NCI-H1417 (cell line): Measurements from ENCODE around the gene PRDM11.

Experiments
- DNase-seq, 3 experiments: peaks; one replicate each; lab custom pipeline; 2025; lab: John Stamatoyannopoulos, UW

Gene PRDM11

DNA sequence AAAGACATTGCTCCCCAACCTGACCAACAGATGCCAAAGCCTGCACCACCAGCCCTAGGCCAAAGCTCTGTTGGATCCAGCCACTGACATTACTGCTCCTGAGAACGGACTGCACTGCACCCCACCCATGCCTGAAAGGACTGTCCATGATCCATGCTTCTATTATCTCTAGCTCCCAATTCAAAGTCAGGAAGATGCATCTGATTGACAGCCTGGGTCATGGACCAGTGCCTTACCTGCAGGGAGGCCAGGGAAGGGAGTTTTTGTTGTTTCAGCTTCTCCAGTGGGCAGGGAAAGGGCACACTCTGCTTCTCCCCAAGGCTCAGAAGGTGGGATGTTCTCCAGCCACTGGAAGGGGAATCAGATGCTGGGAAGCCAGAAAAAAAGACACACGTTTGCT, 4.8 kb upstream of the PRDM11 start:
- DNase-seq = no peak

DNA sequence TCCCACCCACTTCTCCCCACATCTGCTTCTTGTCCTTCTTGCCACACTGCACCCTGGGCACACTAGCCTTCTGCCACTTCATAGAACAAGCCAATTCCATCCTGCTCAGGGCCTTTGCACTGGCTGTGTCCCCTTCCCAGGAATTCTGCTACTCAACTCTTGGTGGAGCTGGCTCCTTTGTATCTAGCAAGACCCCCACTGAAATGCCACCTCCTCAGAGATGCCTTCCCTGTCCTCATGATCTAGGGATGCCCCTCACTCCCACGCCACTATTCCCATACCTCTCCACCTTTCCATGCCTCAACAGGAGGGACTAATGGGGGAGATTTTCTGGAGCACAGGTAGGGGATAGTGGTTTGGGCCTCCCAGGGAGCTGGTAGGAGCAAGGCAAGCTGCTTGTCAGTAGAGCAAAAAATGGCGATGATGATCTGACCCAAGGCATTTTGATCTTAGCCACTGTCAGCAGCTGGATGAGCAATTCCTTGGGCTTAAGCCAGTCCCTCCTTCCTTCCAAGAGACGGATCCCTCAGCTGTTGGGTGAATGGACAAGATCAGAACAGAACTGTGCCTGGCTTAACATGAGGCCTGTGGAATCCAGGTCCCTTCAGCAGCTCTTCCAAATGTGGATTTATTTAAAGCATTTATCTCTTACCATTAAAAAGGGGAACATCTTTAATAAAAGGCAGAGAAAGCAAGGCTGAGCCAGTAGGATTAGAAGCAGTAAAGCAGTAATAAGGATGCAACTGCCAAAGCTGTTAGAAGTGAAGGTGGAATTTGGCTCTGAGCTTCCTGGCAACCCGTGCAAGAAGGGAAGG, 4.0 kb upstream of the PRDM11 start:
- DNase-seq = no peak

DNA sequence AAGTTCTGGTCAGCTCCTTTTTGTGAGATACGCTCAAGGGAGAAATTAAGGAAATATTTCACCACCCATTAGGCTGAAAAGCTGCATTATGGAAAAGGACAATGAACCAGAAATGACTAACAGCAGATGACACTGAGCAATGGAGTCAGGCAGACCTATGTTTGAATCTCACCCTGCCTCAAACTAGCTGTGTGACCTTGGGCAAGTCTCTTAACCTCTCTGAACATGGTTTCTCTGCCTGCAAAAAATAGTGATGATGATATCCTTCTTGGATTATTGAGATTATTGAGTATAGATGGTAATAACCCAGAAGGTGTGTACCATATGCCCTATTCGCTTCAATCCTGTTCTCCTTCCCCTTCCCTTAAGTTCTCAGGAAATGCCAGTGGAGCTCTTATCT, 2.9 kb upstream of the PRDM11 start:
- DNase-seq = no peak

DNA sequence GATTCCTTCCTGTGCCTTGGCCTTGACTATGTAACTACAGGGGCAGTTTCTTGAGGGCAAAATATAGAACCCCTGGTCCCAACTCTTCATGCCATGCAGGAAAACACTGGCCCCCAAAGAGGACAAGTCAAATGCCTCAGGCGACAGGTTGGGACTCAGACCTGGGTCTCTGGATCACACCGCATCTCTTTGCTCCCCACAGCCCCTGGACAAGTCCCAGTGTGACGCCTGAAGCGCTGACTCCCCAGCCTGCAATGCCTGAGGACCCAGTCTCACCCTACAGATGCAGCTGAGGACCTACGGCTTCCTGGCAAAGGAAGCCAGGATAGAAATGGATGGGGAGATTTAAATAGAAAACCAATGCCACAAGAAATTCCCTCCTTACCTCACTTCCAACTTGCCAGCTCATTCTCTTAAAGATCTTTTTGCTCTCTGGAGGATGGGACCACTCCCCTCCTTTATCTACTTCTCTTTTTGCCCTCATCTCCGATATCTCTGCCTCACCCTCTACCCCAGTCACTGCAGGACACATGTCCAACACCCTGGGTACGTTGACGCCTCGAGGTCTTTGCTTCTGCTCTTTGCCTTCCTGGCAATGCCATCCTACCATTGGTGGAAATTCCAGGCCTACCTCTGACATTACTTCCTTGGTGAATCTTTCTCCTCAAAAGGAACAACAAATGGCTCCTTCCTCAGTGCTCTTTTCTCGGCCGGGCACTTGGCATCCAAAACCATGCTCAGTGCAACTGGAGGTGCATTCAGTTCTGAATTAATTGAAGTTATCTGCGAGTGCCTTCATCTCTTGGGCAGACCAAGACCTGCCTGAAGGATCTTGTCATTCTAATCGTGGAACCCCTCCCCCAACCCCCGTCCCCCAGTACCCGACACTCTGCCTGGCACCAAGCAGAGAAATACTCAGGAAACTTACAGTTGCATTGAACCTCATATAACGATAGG, 2.0 kb upstream of the PRDM11 start:
- DNase-seq = no peak

DNA sequence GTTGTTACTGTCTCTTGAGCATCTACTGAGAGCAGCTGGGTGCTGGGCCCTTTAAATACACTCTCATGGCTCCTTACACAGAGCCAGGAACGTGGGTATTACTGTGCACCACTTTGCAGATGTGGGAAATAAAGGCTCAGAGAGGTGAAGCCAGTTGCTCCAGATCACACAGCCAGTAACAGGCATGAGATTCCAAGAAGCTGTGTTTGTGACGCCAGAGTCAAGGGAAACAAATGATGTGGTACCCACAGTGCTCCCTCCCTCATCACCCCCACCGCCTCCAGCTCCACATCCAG, 1.4 kb upstream of the PRDM11 start:
- no peak for DNase-seq

DNA sequence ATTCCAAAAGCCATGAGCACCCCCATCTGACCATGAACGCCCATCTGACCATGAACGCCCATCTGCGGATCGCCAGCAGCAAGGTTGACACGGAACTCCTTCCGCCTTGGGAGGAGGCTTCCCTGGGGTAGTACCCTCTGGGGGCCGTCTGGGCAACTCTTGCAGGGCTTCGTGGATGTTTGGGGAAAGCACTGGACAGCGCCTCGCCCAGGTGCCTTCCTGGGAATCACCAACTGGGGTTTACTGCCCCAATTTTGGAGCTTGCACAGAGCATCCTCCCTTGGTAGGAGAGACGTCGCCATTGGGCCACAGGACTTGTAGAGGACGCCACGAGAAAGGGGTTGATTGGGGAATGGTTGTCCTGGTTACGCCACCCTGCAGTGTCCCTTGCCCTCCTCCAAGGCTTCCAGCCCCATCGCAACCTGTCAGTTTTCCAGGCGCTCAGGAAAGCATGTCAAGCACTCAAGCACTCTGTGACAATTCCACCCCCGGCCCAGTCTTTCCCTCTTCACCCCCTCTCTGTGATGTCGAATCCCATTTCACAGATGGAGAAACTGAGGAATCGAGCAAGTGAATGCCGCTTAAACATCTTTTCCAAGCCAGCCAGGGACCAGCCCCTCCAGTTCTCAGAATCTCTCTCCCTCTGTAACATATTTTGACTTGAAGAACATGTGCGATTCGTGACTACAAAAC, 914 bp upstream of the PRDM11 start:
- peak in 2 of 3 experiments; percentile 55 to 72 for DNase-seq

DNA sequence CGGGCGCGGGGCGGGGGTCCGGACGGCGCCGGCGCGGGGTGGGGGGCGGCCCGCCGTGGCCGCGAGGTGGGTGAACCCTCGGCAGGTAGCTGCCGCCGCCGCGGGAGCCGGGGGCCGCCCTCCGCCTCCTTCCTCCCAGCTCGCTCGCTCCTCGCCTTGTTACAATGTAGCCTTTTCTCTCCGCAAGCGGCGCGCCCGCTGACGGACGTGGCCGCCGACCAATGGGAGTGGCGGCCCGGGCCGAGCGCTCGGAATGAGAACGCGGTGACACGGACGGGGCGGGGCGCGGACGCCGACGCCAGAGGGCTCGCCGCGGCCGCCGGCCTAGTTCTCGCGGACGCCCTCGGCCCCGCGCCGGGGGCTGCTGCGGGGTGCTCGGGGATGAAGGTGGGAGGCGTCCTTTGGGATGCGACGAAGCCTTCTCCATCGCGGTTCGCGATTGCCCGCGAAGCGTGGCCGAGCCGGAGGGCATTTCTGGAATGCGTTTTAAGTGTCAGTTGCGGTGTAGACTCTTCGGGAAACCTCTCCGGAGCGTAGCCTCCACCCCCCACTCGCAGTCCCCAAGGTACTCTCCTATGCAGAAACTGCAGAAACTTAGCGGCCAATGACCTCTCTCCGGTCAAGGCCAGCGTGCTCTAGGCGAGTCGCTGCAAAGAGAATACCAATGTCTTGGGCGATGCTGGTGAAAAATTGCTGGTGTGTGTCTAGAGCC, 734 bp downstream of the PRDM11 start:
- peak; percentile 96 to 98 (median 97) for DNase-seq

DNA sequence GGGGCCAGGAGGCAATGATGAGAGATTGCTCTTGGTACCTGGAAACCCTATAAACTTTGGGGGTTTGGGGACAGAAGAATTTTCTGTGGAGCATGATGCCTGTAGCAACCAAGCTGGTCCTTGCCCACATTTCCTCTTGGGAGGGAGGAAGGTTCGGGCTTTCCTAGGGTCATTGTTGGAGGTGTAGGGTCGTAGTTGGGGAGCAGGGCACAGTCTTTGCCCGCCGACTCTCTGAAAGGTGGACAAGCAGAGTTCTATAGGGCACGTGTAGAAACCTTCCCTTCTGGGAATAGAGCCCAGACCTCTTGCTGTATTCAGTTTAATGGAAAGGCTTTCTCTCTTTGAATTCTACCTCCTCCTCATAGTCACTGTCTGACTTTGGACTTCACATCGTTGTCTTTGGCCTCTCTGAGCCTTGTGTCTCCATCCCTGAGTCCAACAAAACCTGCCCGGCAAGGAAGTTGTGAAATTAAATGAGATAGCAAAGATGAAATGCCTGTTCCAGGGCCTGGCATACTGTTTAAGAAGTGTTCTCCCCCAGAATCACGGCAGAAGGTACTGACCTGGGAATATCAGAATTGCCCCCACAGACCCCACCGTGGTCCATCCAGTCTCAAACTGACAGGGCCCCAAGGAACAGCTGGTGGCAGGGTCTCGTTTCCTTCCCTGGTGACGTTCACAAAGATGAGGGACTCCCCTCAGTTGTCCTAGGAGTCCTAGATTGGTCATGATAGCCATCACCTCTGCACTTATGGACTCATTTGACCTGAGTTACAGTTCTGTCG, 1.6 kb downstream of the PRDM11 start:
- DNase-seq = no peak

DNA sequence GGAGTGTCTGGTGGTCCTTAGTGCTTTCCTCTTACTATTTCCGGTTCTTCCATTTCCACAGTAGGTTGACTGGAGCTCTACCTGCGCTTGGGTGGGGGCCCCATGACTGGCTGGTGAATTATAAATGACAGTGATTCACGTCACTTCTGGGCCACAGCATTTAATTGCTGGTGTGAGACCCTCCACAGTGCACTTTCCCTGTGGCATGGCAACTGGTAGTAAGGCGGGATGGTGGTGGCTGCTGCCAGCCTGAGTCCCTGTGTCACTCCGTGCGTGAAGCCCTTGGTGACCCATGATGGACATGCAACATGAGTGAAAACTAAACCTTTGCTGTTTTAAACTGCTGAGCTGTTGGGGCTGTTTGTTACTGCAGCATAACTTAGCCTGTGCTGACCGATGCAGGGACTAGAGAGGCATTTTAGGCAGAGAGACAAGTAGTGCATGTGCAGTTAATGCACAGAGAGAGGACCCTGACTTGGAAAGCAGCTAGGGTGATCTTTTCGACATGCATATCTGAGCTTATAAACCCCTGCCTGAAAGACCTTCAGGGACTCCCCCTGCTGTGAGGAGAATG, 3.1 kb downstream of the PRDM11 start:
- no peak for DNase-seq

DNA sequence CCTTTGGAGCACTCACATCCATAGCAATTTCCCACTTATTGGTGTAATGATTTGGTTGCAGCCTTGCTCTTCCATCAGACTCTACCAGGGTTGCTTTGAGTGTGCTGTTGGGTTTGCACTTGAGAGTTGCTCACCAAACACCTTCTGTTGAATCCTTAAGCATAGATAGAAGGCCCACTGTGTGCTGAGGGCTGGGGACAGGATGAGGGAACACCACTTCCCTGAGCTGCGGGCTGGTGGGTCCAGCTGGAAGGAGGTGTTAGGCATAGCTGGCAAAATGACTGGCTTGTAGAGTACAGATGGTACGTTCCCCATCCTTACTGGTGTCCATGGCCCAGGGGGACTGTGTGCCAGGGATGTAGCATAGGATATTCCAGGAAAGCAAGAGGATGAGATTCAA, 3.9 kb downstream of the PRDM11 start:
- no peak for DNase-seq

DNA sequence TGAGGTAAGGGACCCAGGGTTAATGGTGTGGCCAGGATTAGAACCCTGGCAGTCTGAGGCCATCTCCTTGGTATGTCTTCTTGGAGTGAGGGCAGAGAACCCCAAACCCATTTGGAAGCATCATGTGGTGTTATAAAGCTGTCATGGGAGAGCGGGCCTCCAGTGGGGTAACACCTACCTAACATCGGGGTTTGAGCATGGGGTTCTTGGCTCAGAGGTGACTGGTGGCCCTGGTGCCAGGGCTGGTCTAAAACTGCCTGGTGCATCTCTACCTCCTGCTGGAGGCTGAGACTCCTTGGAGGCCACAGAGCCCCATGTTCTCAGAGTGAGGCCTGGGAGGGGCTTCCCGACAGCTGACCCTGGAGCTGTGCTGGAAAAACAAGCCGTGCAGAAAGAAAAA, 4.5 kb downstream of the PRDM11 start:
- DNase-seq = no peak

DNA sequence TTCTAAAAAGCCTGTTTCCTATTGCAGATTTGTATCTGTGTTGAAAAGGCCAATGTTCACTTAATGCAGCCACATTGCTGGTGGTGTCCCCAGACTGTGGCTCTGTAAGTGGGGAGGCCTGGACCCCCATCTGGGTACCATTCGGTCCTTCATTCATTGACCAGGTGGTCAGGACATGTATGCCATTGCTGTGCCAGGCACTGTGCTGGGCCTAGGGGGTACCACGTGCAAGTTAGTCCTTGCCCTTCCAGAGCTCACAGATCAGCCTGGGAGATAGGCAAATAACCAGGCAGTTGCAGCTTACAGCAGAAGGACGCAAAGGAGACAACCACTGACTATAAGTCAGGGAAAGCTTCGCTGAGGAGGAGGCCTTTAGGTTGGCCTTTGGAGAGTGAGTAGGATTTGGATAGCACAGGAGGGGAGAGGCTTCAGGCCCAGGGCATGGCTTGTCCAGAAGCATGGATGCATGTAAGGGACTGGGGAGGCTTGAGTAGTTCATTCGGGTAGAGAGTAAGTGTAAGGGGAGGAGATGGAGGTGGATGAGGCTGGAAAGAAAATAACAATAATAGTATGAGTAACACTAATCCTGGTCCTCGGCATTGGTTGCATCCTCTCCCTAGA, 5.0 kb downstream of the PRDM11 start:
- DNase-seq = no peak

DNA sequence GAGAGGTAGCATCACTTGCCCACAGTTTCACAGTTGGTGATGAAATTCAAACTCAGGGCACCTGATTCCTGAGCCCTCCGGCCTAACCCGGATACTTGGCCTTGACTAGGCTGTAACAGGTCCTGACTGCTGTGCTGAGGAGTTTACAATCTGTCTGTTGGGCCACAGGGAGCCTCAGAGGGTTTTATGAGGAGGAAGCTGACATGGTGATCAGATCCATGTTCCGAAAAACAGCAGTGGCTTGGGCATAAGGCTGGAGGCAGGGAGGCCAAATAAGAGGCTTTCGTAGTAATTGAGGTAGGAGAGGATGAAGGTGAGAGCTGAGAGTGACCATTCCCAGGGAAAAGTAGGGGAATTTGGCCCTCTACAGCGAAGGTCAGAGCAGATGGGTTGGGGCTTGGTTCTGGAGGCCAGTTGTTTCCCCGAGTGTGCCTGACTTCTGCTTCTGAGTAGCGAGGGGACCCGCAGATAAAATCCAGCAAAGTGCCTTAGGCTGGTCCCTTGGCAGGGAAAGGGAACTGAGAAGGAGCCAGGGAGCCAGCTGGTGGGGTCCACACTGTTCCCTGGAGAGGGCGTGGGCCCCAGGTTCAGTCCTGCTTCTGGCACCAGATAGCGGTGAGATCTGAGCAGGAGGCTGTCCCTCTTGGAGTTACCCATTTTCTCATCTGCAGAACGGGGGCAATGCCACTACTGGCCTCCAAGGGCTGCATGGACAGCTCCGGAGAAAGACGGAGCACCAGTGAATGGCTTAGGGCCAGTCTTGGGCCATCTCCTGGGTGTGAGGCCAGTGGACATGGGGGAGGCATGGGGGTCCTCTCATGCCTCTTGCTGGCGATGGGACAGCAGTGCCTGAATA, 6.5 kb downstream of the PRDM11 start:
- DNase-seq = no peak

DNA sequence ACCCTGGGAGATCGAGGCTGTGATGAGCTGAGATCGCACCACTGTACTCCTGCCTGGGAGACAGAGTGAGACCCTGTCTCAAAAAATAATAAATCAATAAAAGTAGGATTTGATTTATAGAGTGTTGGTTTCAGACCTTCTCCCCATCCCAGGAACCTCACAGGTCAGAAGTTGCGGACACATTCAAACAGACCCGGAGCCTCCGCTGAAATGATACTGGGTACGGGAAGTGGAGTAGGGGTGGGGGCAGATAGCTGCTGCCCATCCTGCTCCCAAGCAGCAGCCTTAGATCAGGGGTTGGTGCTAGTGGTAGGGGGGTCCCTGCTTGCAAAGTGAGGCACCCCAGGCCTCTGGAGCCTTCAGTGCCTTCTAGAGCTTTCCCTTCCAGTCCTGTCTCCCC, 7.8 kb downstream of the PRDM11 start:
- no peak for DNase-seq

DNA sequence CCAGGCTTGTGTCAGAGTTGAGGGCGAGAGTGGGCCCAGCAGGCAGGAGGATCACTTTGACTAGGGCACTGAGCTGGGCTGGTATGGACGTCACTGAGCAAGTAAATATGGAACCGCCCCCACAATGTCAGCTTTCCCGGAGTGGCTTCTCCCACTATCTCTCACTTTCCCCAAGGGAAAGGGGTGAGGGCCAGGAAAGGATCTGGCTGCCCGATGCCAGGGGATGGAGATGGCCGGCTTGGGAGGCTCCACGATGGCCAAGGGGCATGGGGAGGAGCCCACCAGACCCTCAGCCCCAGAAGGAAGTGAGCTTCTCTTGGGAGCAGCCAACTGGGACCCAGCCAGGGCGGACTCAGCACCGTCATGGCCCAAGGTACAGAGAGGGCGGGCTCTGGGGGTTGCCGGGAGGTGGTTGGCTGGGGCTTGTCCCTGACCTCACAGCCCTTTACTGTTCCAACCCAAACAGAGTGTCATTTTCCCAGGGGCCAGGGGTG, 8.7 kb downstream of the PRDM11 start:
- no peak for DNase-seq

DNA sequence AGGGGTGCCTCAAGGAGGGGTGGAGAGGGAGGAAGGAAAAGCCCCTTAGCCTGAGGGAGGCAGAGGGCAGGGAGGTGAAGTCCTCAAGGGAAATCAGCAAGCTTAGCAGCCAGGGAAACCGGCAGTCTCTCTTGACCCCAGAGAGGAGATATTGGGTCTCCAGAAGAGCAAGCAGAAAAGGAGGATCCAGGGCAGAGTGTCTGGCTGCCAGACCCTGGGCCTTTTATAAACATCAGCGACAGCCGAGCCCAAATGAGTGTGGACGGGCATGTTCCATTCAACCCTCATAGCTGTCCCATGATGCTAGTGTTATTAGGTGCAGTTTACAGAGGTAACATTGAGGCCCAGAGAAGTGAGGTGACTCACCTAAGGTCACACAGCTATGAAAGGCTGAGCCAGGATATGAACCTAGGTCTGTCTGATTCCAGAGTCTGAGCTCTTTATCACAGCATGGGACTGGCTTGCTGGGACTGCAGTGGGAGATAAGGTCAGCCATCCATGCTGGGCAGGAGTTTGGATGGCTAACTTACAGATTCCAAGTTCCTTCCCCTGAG, 9.3 kb downstream of the PRDM11 start:
- DNase-seq = no peak

DNA sequence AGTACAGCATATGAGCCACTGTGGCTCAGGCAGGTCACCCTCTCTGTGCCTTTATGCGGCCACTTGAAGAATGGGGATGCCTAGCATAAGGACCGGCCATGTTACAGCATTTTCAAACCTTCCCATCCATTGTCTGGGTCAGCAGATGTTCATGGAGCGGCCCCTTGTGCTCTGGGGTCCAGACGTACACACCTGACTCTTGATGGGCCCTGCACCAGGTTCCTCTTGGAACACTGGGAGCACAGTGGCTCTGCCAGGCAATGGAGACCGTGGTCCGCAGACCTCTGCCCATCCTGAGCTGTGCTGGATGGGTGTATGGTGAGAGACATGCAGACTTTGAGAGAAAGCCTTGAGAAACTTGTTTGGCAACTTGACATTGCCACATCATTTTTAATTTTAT, 9.8 kb downstream of the PRDM11 start:
- no peak for DNase-seq

DNA sequence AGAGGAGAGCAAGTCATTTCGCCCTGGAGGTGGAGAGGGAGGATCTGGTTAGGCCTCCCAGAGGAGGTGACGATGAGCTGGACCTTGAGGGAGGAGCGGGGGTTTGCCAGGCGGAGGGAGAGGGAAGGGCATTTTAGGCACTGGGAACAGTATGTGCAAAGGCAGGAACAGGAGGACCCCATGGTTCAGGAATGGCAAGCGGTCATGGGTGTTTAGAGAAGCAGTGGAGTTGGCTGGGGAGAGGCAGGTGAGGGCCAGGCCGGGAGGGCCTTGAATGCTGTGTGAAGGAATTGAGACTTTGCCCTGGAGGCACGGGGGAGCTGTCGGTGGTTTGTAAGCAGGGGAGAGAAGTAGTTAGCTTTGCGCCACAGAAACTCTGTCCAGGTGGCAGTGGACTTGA, 10.3 kb downstream of the PRDM11 start:
- DNase-seq = no peak
